Progenitor cell of endocrine pancreas (in vitro differentiated cells): ENCODE results near the gene STK38. TPM values are rescaled to one million over a fixed set of nuclear protein-coding genes. Genes with fewer than 3 reads are reported as not detected.
A peak's percentile ranks its signal among the peaks of the same experiment; 100 is the strongest.

Experiments used
- DNase-seq: peaks from one replicate; pipeline ENCODE4 v3.0.0; 2021; ENCODE audit warnings: low spot score; ENCODE audit not compliant: unreplicated experiment
- H3K27ac Mint-ChIP-seq: 2 replicates; pipeline ENCODE4 v1.8.0; 2021; ENCODE audit warnings: mild to moderate bottlenecking, moderate library complexity, mixed read lengths
- H3K27me3 Mint-ChIP-seq: 2 replicates; pipeline ENCODE4 v1.8.0; 2021; ENCODE audit warnings: mixed read lengths
- H3K36me3 Mint-ChIP-seq: 2 replicates; pipeline ENCODE4 v1.8.0; 2022; ENCODE audit warnings: mixed read lengths; ENCODE audit not compliant: insufficient read depth
- H3K4me1 Mint-ChIP-seq: 2 replicates; pipeline ENCODE4 v1.8.0; 2021; ENCODE audit warnings: low read depth, mixed read lengths
- H3K4me3 Mint-ChIP-seq: 2 replicates; pipeline ENCODE4 v1.8.0; 2021; ENCODE audit warnings: low read depth, mild to moderate bottlenecking, moderate library complexity, mixed read lengths
- H3K9me3 Mint-ChIP-seq: 2 replicates; pipeline ENCODE4 v1.8.0; 2021; ENCODE audit warnings: low read depth, mixed read lengths
- total RNA-seq: library from RNA; stranded (reverse); gene quantifications from 2 replicates; pipeline ENCODE4 v1.2.1, GENCODE V29; 2021
- TF ChIP-seq, protein P1 (sequence below): fragments of 200-600 bp; sonication (generic); IDR thresholded peaks from one replicate; pipeline ENCODE4 v1.5.0; 2021; ENCODE audit warnings: antibody characterized with exemption, mild to moderate bottlenecking; ENCODE audit not compliant: unreplicated experiment

Gene STK38
- total RNA-seq, 1 donor from 2014 or later = 47.2 TPM

DNA sequence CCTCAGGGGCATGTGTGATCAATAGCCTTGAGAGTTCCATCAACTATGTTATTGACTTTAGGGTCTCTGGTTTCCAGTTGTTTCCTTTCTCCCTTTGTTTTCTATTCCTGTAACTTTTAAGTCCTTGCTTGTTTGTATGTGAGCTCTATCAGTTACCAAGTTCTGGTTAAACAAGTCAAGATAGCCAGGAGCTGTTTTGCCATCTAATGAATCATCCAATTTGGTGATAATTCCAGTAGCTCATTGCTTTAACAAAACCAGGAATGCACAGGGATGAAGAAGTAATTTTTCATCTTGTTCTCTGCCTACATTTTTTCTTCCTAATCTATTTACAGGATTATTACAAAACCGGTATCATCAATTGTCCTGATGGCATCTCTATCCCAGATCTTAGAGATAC, 68.0 kb downstream of the STK38 start:
- Mint-ChIP-seq H3K27me3 (no peaks in the 10 kb centered on the region), H3K4me3 (no peak overlapping the region), H3K36me3 (peaks cover 28% of the 10 kb centered on the region), H3K27ac (peak overlapping the region; percentile 91), H3K4me1 (peaks cover 21% of the 10 kb centered on the region), H3K9me3 (no peaks in the 10 kb centered on the region)
- TF ChIP-seq, protein P1, sequence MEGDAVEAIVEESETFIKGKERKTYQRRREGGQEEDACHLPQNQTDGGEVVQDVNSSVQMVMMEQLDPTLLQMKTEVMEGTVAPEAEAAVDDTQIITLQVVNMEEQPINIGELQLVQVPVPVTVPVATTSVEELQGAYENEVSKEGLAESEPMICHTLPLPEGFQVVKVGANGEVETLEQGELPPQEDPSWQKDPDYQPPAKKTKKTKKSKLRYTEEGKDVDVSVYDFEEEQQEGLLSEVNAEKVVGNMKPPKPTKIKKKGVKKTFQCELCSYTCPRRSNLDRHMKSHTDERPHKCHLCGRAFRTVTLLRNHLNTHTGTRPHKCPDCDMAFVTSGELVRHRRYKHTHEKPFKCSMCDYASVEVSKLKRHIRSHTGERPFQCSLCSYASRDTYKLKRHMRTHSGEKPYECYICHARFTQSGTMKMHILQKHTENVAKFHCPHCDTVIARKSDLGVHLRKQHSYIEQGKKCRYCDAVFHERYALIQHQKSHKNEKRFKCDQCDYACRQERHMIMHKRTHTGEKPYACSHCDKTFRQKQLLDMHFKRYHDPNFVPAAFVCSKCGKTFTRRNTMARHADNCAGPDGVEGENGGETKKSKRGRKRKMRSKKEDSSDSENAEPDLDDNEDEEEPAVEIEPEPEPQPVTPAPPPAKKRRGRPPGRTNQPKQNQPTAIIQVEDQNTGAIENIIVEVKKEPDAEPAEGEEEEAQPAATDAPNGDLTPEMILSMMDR = no peak
- DNase-seq = no peak

DNA sequence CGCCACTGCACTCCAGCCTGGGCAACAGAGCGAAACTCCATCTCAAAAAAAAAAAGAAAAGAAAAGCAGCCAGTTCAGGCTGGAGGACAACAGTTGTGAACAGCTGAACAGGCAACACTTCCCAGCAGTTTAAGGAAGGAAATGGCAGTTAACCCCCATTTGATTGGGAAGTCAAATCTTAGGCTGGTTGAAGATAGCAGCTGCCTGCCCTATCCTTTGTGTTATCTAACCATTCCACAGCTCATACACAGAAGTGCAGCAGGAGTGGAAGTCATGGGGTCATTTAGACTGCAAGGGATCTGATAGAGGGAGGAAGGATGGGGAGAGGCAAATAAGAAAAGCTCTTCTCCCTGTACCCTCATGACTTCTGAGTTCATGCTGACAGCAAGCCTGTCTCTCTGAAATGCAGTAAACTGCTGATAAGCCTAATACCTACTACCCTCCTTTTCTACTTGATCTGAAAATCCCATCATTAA, 69.2 kb downstream of the STK38 start:
- peaks cover 28% of the 10 kb centered on the region for H3K36me3 Mint-ChIP-seq
- DNase-seq = no peak

DNA sequence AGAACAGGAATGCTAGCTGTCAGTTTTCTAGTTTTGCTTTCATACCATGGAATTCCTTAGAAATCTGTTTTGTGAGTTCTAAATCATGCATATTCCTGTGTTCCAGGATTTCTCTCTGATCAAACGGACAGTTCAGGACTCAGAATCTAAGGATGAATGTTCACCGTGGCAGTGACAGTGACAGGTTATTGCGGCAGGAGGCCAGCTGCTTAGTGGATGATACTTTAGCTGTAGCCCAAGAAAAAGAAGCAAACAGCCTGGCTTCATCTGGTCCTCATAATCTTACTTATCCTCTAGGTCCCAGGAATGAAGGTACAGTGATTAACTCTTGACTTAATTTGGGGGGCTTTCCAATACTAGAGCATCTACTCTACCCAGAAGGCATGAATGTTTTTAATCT, 77.3 kb downstream of the STK38 start:
- TF ChIP-seq, protein P1 = no peak
- H3K4me1 Mint-ChIP-seq = no peaks in the 10 kb centered on the region
- H3K4me3 Mint-ChIP-seq = no peak overlapping the region
- no peak for DNase-seq
- no peaks in the 10 kb centered on the region for H3K9me3 Mint-ChIP-seq
- H3K27ac Mint-ChIP-seq = no peak overlapping the region
- H3K27me3 Mint-ChIP-seq = no peaks in the 10 kb centered on the region
- peaks cover 19% of the 10 kb centered on the region for H3K36me3 Mint-ChIP-seq

More for the DNA sequence above, 69.2 kb downstream of the STK38 start:
- TF ChIP-seq, protein P1 = no peak
- Mint-ChIP-seq H3K9me3 (no peaks in the 10 kb centered on the region), H3K27ac (no peak overlapping the region), H3K4me1 (peaks cover 21% of the 10 kb centered on the region), H3K27me3 (no peaks in the 10 kb centered on the region), H3K4me3 (no peak overlapping the region)

DNA sequence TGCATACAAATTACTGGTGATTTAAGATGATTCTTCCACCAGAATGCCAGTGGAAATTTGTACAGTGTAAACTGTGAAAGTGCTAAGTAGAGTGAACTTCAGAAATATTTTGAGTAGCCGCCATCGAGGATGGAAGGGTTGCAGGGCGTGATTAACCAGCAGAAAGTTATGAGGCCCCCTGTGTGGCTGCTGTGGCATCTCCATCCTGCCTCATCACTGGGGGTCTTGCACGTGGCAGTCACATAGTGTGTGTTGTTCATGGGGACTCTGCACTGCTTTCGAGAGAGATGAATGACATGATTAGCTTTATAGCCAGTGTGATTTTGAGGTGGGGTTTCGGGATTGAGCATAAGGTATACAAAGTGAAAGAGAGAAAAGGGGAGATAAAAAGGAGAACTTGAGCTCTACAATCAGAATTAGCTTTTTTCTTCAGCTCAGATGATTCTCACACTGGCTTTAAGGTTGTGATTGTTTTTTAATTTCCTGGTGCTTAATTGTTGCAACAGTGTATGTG, 78.1 kb downstream of the STK38 start:
- peak overlapping the region; percentile 23 for H3K27ac Mint-ChIP-seq
- TF ChIP-seq, protein P1 = no peak
- no peaks in the 10 kb centered on the region for H3K9me3 Mint-ChIP-seq
- no peak for DNase-seq
- H3K4me3 Mint-ChIP-seq = no peak overlapping the region
- no peaks in the 10 kb centered on the region for H3K27me3 Mint-ChIP-seq
- H3K4me1 Mint-ChIP-seq = no peaks in the 10 kb centered on the region
- H3K36me3 Mint-ChIP-seq = peaks cover 14% of the 10 kb centered on the region

DNA sequence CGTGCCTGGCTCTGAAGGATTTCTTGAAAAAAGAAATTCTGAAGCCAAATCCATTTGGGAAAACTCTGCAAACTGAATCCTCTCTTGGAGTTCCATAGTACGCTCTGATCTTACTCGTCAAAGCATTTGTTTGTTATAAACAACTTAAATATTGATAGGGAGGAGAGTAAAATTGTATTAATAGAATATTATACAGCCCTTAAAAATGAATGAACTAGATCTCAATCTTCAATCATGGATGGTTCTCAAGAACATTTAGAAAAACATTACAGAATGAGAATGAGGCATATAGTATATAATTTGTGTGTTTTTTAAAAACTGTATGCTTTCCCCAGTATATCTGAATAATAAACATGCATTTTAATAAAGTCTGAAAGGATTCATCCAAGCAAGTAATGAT, 79.7 kb downstream of the STK38 start:
- DNase-seq = no peak
- Mint-ChIP-seq H3K9me3 (peaks cover 4% of the 10 kb centered on the region), H3K36me3 (peaks cover 12% of the 10 kb centered on the region), H3K27ac (no peak overlapping the region), H3K4me1 (no peaks in the 10 kb centered on the region), H3K4me3 (no peak overlapping the region), H3K27me3 (no peaks in the 10 kb centered on the region)
- TF ChIP-seq, protein P1 = no peak
